HEK293 (cell line): ENCODE results near the gene YJU2.

ENCODE experiments used
- CTCF ChIA-PET: fragments of 350-600 bp; formaldehyde crosslinking; extraction: SDS; loops from one replicate; lab custom pipeline; 2021; ENCODE audit warnings: antibody characterized with exemption; lab: Yijun Ruan, JAX
- POLR2A ChIA-PET: fragments of 300-600 bp; formaldehyde crosslinking; extraction: SDS; loops from one replicate; lab custom pipeline; 2020; ENCODE audit warnings: antibody characterized with exemption, inconsistent platforms; lab: Yijun Ruan, JAX
- H3K27ac ChIP-seq: fragments of 200-500 bp; sonication (Bioruptor generic); 2 replicates; pipeline ENCODE4 v1.5.1; 2014; ENCODE audit warnings: low read depth, low read length, control low read depth, inconsistent platforms; ENCODE audit errors: extremely low read depth
- H3K36me3 ChIP-seq, 2 experiments: fragments of 200-500 bp in 1 of 2; sonication (Bioruptor generic) in 1 of 2; 1 replicate in 1 of 2; 2 replicates in 1 of 2; pipeline ENCODE4 v1.5.1; 2014 to 2017; ENCODE audit warnings: inconsistent platforms in 2 of 2, low read length in 2 of 2; ENCODE audit not compliant: control insufficient read depth in 2 of 2, insufficient read depth in 1 of 2
- H3K4me1 ChIP-seq: fragments of 200-500 bp; sonication (Bioruptor generic); 2 replicates; pipeline ENCODE4 v1.5.1; 2014; ENCODE audit warnings: mild to moderate bottlenecking, low read length, inconsistent platforms; ENCODE audit not compliant: control insufficient read depth, insufficient read depth
- H3K4me3 ChIP-seq: 2 replicates; pipeline ENCODE4 v1.5.1; 2011; ENCODE audit warnings: low read depth, mild to moderate bottlenecking, control low read depth, low read length, moderate library complexity
- H3K9me3 ChIP-seq: fragments of 200-500 bp; sonication (Bioruptor generic); 2 replicates; pipeline ENCODE4 v1.5.1; 2014; ENCODE audit warnings: low read depth, low read length, inconsistent platforms; ENCODE audit not compliant: control insufficient read depth, insufficient read depth
- HOXC10 ChIP-seq: sonication (generic); formaldehyde crosslinking; IDR thresholded peaks from 2 replicates; pipeline ENCODE4 v1.8.1; 2023; ENCODE audit warnings: mild to moderate bottlenecking, missing genetic modification reagents
- KLF16 ChIP-seq: fragments of 450-650 bp; formaldehyde crosslinking; IDR thresholded peaks from 2 replicates; pipeline ENCODE4 v1.5.1; 2017; ENCODE audit warnings: missing biosample characterization, missing genetic modification characterization
- SALL2 ChIP-seq: fragments of 450-650 bp; formaldehyde crosslinking; IDR thresholded peaks from 2 replicates; pipeline ENCODE4 v1.5.0; 2017; ENCODE audit warnings: missing biosample characterization, mild to moderate bottlenecking, missing genetic modification characterization, borderline replicate concordance
- TCF7L2 ChIP-seq: IDR thresholded peaks from 2 replicates; pipeline ENCODE4 v1.6.1; 2011; ENCODE audit warnings: low read depth, mild to moderate bottlenecking, inconsistent platforms, low read length, moderate library complexity, borderline replicate concordance
- ZIC2 ChIP-seq: fragments of 450-650 bp; formaldehyde crosslinking; IDR thresholded peaks from 2 replicates; pipeline ENCODE4 v1.5.1; 2016; ENCODE audit warnings: missing biosample characterization, missing genetic modification characterization
- ZNF10 ChIP-seq: fragments of 450-650 bp; formaldehyde crosslinking; IDR thresholded peaks from 2 replicates; pipeline ENCODE4 v1.5.1; 2017; ENCODE audit warnings: missing biosample characterization, missing genetic modification characterization
- ZNF157 ChIP-seq: fragments of 450-650 bp; formaldehyde crosslinking; IDR thresholded peaks from 2 replicates; pipeline ENCODE4 v1.5.1; 2016; ENCODE audit warnings: missing biosample characterization, missing genetic modification characterization
- ZNF19 ChIP-seq: fragments of 450-650 bp; formaldehyde crosslinking; IDR thresholded peaks from 2 replicates; pipeline ENCODE4; 2016; ENCODE audit warnings: missing biosample characterization, missing genetic modification characterization, low read depth
- ZNF354C ChIP-seq: fragments of 450-650 bp; formaldehyde crosslinking; IDR thresholded peaks from 2 replicates; pipeline ENCODE4 v1.5.1; 2016; ENCODE audit warnings: missing biosample characterization, missing genetic modification characterization, low read depth, borderline replicate concordance
- ZNF366 ChIP-seq: fragments of 450-650 bp; formaldehyde crosslinking; conservative IDR thresholded peaks from 2 replicates; pipeline ENCODE4 v1.5.1; 2016; ENCODE audit warnings: missing biosample characterization, missing genetic modification characterization
- ZNF404 ChIP-seq: fragments of 450-650 bp; formaldehyde crosslinking; IDR thresholded peaks from 2 replicates; pipeline ENCODE4 v1.5.1; 2017; ENCODE audit warnings: missing biosample characterization, missing genetic modification characterization
- ZNF426 ChIP-seq: fragments of 450-650 bp; formaldehyde crosslinking; IDR thresholded peaks from 2 replicates; pipeline ENCODE4 v1.5.1; 2017; ENCODE audit warnings: missing biosample characterization, missing genetic modification characterization, mild to moderate bottlenecking, inconsistent platforms, moderate library complexity
- ZNF548 ChIP-seq: fragments of 450-650 bp; formaldehyde crosslinking; IDR thresholded peaks from 2 replicates; pipeline ENCODE4 v1.5.1; 2016; ENCODE audit warnings: missing biosample characterization, missing genetic modification characterization
- ZNF555 ChIP-seq: fragments of 450-650 bp; formaldehyde crosslinking; conservative IDR thresholded peaks from 2 replicates; pipeline ENCODE4 v1.5.1; 2017; ENCODE audit warnings: missing biosample characterization, mild to moderate bottlenecking, missing genetic modification characterization, inconsistent platforms
- ZNF600 ChIP-seq: fragments of 450-650 bp; formaldehyde crosslinking; IDR thresholded peaks from 2 replicates; pipeline ENCODE4 v1.5.1; 2016; ENCODE audit warnings: missing biosample characterization, missing genetic modification characterization
- ZNF623 ChIP-seq: fragments of 450-650 bp; formaldehyde crosslinking; IDR thresholded peaks from 2 replicates; pipeline ENCODE4 v1.5.1; 2016; ENCODE audit warnings: missing biosample characterization, missing genetic modification characterization
- ZNF626 ChIP-seq: fragments of 450-650 bp; sonication (Bioruptor Pico); formaldehyde crosslinking; IDR thresholded peaks from 2 replicates; pipeline ENCODE4 v1.5.1; 2018; ENCODE audit warnings: missing biosample characterization, missing genetic modification characterization, inconsistent platforms
- ZNF776 ChIP-seq: fragments of 450-650 bp; formaldehyde crosslinking; IDR thresholded peaks from 2 replicates; pipeline ENCODE4 v1.5.0; 2017; ENCODE audit warnings: missing biosample characterization, missing genetic modification characterization, borderline replicate concordance
- ZNF792 ChIP-seq: fragments of 450-650 bp; formaldehyde crosslinking; IDR thresholded peaks from 2 replicates; pipeline ENCODE4 v1.5.1; 2016; ENCODE audit warnings: missing biosample characterization, missing genetic modification characterization
- ZSCAN23 ChIP-seq: fragments of 450-650 bp; formaldehyde crosslinking; IDR thresholded peaks from 2 replicates; pipeline ENCODE4 v1.5.1; 2016; ENCODE audit warnings: missing biosample characterization, missing genetic modification characterization
- TF ChIP-seq, protein P1 (sequence below): fragments of 450-650 bp; formaldehyde crosslinking; IDR thresholded peaks from 2 replicates; pipeline ENCODE4 v1.5.1; 2017; ENCODE audit warnings: missing biosample characterization, missing genetic modification characterization
- TF ChIP-seq, protein P2 (sequence below): fragments of 450-650 bp; formaldehyde crosslinking; IDR thresholded peaks from 2 replicates; pipeline ENCODE4 v1.5.1; 2017; ENCODE audit warnings: missing biosample characterization, missing genetic modification characterization
- TF ChIP-seq, protein P3 (sequence below): fragments of 450-650 bp; formaldehyde crosslinking; IDR thresholded peaks from 2 replicates; pipeline ENCODE4 v1.5.1; 2016; ENCODE audit warnings: missing biosample characterization, missing genetic modification characterization

The YJU2 gene

DNA sequence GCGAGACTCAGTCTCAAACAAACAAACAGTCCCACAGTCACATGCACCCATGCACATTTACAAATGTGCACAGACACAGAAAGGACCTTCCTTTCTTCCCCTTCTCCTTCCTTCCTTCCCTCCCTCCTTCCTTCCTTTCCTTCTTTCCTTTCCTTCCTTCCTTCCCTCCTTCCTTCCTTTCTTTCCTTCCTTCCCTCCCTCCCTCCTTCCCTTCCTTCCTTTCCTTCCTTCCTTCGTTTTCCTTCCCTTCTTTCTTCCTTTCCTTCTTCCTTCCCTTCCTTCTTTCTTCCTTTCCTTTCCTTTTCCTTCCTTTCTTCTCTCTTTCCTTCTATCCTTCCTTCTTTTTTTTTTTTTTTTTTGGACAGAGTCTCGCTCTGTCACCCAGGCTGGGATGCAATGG is 33.8 kb upstream of the YJU2 start (continued):
- TF ChIP-seq ZNF776 (tag by site-specific recombination), result no peak
- TF ChIP-seq ZNF792 (tag by site-specific recombination), result no peak
- TF ChIP-seq TCF7L2, result no peak
- no peak for TF ChIP-seq ZNF623
- TF ChIP-seq SALL2 (tag by site-specific recombination), result no peak

DNA sequence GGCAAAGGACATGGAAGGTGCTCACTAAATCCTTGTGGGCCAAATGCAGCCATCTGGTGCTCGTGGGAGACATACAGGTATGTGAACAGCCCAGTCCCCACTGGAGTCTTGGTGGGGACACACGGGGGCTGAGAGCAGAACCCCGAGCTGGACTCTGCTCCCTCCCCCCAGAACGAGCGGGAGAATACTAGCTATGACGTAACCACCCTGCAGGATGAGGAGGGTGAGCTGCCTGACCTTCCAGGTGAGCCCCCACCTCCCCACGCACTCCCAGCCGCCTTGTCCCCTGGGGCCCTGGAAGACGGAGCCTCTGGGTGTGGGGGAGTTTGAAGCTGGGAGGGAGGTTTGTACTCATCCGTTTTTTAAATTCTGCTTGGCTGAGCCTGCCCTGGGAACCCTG is 31.1 kb upstream of the YJU2 start:
- Histone ChIP-seq H3K36me3 (no peaks in the 10 kb centered on the region), H3K27ac (no peak overlapping the region), H3K4me3 (no peak overlapping the region), H3K4me1 (no peaks in the 10 kb centered on the region), H3K9me3 (no peaks in the 10 kb centered on the region)
- TF ChIP-seq, protein P1, sequence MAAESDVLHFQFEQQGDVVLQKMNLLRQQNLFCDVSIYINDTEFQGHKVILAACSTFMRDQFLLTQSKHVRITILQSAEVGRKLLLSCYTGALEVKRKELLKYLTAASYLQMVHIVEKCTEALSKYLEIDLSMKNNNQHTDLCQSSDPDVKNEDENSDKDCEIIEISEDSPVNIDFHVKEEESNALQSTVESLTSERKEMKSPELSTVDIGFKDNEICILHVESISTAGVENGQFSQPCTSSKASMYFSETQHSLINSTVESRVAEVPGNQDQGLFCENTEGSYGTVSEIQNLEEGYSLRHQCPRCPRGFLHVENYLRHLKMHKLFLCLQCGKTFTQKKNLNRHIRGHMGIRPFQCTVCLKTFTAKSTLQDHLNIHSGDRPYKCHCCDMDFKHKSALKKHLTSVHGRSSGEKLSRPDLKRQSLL (tag by site-specific recombination), result no peak
- TF ChIP-seq ZSCAN23 (tag by site-specific recombination) (no peak), ZNF600 (tag by site-specific recombination) (no peak), ZNF10 (no peak), ZIC2 (tag by site-specific recombination) (no peak), ZNF354C (no peak), ZNF548 (tag by site-specific recombination) (no peak), HOXC10 (CRISPR knock-in tag) (no peak), ZNF157 (tag by site-specific recombination) (no peak), ZNF19 (tag by site-specific recombination) (no peak), ZNF626 (tag by site-specific recombination) (no peak), ZNF404 (tag by site-specific recombination) (no peak), KLF16 (tag by site-specific recombination) (no peak)
- TF ChIP-seq, protein P2, sequence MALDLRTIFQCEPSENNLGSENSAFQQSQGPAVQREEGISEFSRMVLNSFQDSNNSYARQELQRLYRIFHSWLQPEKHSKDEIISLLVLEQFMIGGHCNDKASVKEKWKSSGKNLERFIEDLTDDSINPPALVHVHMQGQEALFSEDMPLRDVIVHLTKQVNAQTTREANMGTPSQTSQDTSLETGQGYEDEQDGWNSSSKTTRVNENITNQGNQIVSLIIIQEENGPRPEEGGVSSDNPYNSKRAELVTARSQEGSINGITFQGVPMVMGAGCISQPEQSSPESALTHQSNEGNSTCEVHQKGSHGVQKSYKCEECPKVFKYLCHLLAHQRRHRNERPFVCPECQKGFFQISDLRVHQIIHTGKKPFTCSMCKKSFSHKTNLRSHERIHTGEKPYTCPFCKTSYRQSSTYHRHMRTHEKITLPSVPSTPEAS (tag by site-specific recombination), result no peak
- TF ChIP-seq, protein P3, sequence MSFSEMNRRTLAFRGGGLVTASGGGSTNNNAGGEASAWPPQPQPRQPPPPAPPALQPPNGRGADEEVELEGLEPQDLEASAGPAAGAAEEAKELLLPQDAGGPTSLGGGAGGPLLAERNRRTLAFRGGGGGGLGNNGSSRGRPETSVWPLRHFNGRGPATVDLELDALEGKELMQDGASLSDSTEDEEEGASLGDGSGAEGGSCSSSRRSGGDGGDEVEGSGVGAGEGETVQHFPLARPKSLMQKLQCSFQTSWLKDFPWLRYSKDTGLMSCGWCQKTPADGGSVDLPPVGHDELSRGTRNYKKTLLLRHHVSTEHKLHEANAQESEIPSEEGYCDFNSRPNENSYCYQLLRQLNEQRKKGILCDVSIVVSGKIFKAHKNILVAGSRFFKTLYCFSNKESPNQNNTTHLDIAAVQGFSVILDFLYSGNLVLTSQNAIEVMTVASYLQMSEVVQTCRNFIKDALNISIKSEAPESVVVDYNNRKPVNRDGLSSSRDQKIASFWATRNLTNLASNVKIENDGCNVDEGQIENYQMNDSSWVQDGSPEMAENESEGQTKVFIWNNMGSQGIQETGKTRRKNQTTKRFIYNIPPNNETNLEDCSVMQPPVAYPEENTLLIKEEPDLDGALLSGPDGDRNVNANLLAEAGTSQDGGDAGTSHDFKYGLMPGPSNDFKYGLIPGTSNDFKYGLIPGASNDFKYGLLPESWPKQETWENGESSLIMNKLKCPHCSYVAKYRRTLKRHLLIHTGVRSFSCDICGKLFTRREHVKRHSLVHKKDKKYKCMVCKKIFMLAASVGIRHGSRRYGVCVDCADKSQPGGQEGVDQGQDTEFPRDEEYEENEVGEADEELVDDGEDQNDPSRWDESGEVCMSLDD (tag by site-specific recombination), result no peak
- CTCF ChIA-PET, result interaction anchor here (0.6 kb wide), 1 partner anchor 228 kb away, joined by 6 read pairs; no protein-coding TSS in a partner anchor
- POLR2A ChIA-PET, result no interaction called here

DNA sequence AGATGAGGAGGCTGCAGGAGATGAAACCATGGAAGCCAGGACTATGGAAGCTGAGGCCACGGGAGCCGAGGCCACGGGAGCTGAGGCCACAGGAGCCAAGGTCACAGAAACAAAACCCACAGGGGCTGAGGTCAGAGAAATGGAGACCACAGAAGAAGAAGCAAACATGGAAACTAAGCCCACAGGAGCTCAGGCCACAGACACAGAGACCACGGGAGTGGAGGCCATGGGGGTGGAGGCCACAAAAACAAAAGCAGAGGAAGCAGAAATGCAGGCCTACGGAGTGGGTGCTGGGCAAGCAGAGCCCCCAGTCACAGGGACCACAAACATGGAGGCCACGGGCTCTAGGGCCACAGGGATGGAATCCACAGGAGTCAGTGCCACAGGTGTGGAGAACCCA is 30.0 kb upstream of the YJU2 start:
- POLR2A ChIA-PET, result no interaction called here
- H3K4me3 ChIP-seq, result no peak overlapping the region
- TF ChIP-seq ZNF426, result no peak
- no peak for TF ChIP-seq ZNF366 (tag by site-specific recombination)
- TF ChIP-seq, protein P1 (tag by site-specific recombination), result peak; percentile 10; the same call in 1 of the 2 replicates
- TF ChIP-seq ZNF555 (tag by site-specific recombination), result no peak
- TF ChIP-seq, all 188 proteins: peak for 1
- H3K4me1 ChIP-seq, result no peaks in the 10 kb centered on the region
- no peaks in the 10 kb centered on the region for H3K36me3 ChIP-seq
- CTCF ChIA-PET, result interaction anchor here (0.8 to 1.0 kb wide), 2 partner anchors 10 to 30 kb away, joined by 3 read pairs; no protein-coding TSS in a partner anchor
- H3K27ac ChIP-seq, result no peak overlapping the region
- H3K9me3 ChIP-seq, result no peaks in the 10 kb centered on the region
